Measurements from ENCODE around the gene LIMK2.

The LIMK2 gene

GRCh38 chr22:31321421-31321820 is 109.3 kb downstream of the LIMK2 start:
- no peaks in the 10 kb centered on the region for H3K79me2 ChIP-seq (ENCODE audit: low read length)
- H3K9ac ChIP-seq (ENCODE audit: low read length), result no peak overlapping the region
- 0 out of 2 replicates have a peak, but pooled peaks cover 2% of the 10 kb centered on the region for H4K20me1 ChIP-seq (ENCODE audit: insufficient read depth, low read length)
- H3K36me3 ChIP-seq (replicated peaks; ENCODE audit: low read depth, low read length), result peaks cover 18% of the 10 kb centered on the region
- no peak overlapping the region for H3K4me3 ChIP-seq (ENCODE audit: low read length)
- no peaks in the 10 kb centered on the region for H3K9me3 ChIP-seq (ENCODE audit: insufficient read depth, low read length)
- no peaks in the 10 kb centered on the region for H3K27me3 ChIP-seq (ENCODE audit: low read depth, low read length)
- H3K4me1 ChIP-seq (ENCODE audit: low read length), result peaks cover 8% of the 10 kb centered on the region; the same call in 1 of the 2 replicates
- TF ChIP-seq CTCF (IDR thresholded peaks at IDR 0.05; ENCODE audit: low read depth, low read length) (no peak), EZH2phosphoT487 (IDR thresholded peaks at IDR 0.05; ENCODE audit: low read depth) (no peak)
- H2AFZ ChIP-seq (ENCODE audit: low read depth, low read length), result no peak overlapping the region
- no peak overlapping the region for H3K27ac ChIP-seq (ENCODE audit: low read length)
- H3K4me2 ChIP-seq (ENCODE audit: low read length), result no peak overlapping the region

GRCh38 chr22:31323578-31324550 is 111.8 kb downstream of the LIMK2 start:
- Histone ChIP-seq H3K4me2 (ENCODE audit: low read length) (no peak overlapping the region), H3K27me3 (ENCODE audit: low read depth, low read length) (no peaks in the 10 kb centered on the region), H3K9ac (ENCODE audit: low read length) (no peak overlapping the region), H2AFZ (ENCODE audit: low read depth, low read length) (no peak overlapping the region), H4K20me1 (ENCODE audit: insufficient read depth, low read length) (peaks cover 6% of the 10 kb centered on the region; the same call in 1 of the 2 replicates), H3K36me3 (replicated peaks; ENCODE audit: low read depth, low read length) (peaks cover 42% of the 10 kb centered on the region), H3K4me1 (ENCODE audit: low read length) (peaks cover 8% of the 10 kb centered on the region; the same call in 1 of the 2 replicates), H3K4me3 (ENCODE audit: low read length) (no peak overlapping the region), H3K9me3 (ENCODE audit: insufficient read depth, low read length) (no peaks in the 10 kb centered on the region), H3K27ac (ENCODE audit: low read length) (no peak overlapping the region), H3K79me2 (ENCODE audit: low read length) (no peaks in the 10 kb centered on the region)
- TF ChIP-seq EZH2phosphoT487 (IDR thresholded peaks at IDR 0.05; ENCODE audit: low read depth) (no peak), CTCF (IDR thresholded peaks at IDR 0.05; ENCODE audit: low read depth, low read length) (no peak)

GRCh38 chr22:31326877-31327276 is 114.8 kb downstream of the LIMK2 start:
- Histone ChIP-seq H3K4me1 (ENCODE audit: low read length) (peaks cover 8% of the 10 kb centered on the region; the same call in 1 of the 2 replicates), H3K4me3 (ENCODE audit: low read length) (no peak overlapping the region), H3K27ac (ENCODE audit: low read length) (no peak overlapping the region), H3K9ac (ENCODE audit: low read length) (no peak overlapping the region), H3K79me2 (ENCODE audit: low read length) (no peaks in the 10 kb centered on the region), H4K20me1 (ENCODE audit: insufficient read depth, low read length) (peaks cover 10% of the 10 kb centered on the region), H3K27me3 (ENCODE audit: low read depth, low read length) (no peaks in the 10 kb centered on the region), H3K36me3 (replicated peaks; ENCODE audit: low read depth, low read length) (peaks cover 62% of the 10 kb centered on the region), H3K9me3 (ENCODE audit: insufficient read depth, low read length) (no peaks in the 10 kb centered on the region), H2AFZ (ENCODE audit: low read depth, low read length) (no peak overlapping the region), H3K4me2 (ENCODE audit: low read length) (no peak overlapping the region)
- TF ChIP-seq EZH2phosphoT487 (IDR thresholded peaks at IDR 0.05; ENCODE audit: low read depth) (no peak), CTCF (IDR thresholded peaks at IDR 0.05; ENCODE audit: low read depth, low read length) (no peak)

- H3K27me3 ChIP-seq (ENCODE audit: low read depth, low read length), result no peaks in the 10 kb centered on the region
- no peaks in the 10 kb centered on the region for H3K9me3 ChIP-seq (ENCODE audit: insufficient read depth, low read length)
- H3K36me3 ChIP-seq (replicated peaks; ENCODE audit: low read depth, low read length), result peaks cover 72% of the 10 kb centered on the region
- no peak overlapping the region for H2AFZ ChIP-seq (ENCODE audit: low read depth, low read length)
- peaks cover 10% of the 10 kb centered on the region for H4K20me1 ChIP-seq (ENCODE audit: insufficient read depth, low read length)
- H3K79me2 ChIP-seq (ENCODE audit: low read length), result no peaks in the 10 kb centered on the region
- H3K4me1 ChIP-seq (ENCODE audit: low read length), result peaks cover 8% of the 10 kb centered on the region; the same call in 1 of the 2 replicates
- no peak overlapping the region for H3K9ac ChIP-seq (ENCODE audit: low read length)
- H3K4me3 ChIP-seq (ENCODE audit: low read length), result no peak overlapping the region
- H3K4me2 ChIP-seq (ENCODE audit: low read length), result no peak overlapping the region
- no peak overlapping the region for H3K27ac ChIP-seq (ENCODE audit: low read length)
- TF ChIP-seq EZH2phosphoT487 (IDR thresholded peaks at IDR 0.05; ENCODE audit: low read depth) (no peak), CTCF (IDR thresholded peaks at IDR 0.05; ENCODE audit: low read depth, low read length) (no peak)
These were observed 115.9 kb downstream of the LIMK2 start for GRCh38 chr22:31327806-31328543.
